NCI-H1436 treated with DMSO at 0.1 percent for 48 hours (cell line): ENCODE data around the gene PSAT1.

Experiments
- DNase-seq: peaks from one replicate; lab custom pipeline; 2025; lab: John Stamatoyannopoulos, UW

PSAT1 gene

GRCh38 chr9:78365748-78366697 lies 69.1 kb downstream of the PSAT1 start:
- no peak for DNase-seq

- no peak for DNase-seq
These were observed 69.9 kb downstream of the PSAT1 start for GRCh38 chr9:78366827-78367226.

GRCh38 chr9:78368236-78368635 lies 71.3 kb downstream of the PSAT1 start:
- DNase-seq = no peak

GRCh38 chr9:78369639-78370219 lies 72.8 kb downstream of the PSAT1 start:
- DNase-seq = no peak

GRCh38 chr9:78370991-78371390 lies 74.1 kb downstream of the PSAT1 start:
- no peak for DNase-seq

GRCh38 chr9:78371981-78372380 lies 75.1 kb downstream of the PSAT1 start:
- DNase-seq = no peak
